Mucosa of descending colon (tissue), 3 donors: ENCODE data around the gene CRACR2A. TPM values are rescaled to one million over a fixed set of nuclear protein-coding genes. Genes with fewer than 3 reads are reported as not detected.

Source experiments
- ATAC-seq: fragments of 200-7000 bp; cut with Tn5 transposase; one replicate; pipeline ENCODE4 v1.9.1; 2020; ENCODE audit warnings: mild to moderate bottlenecking, moderate library complexity
- DNase-seq, 3 donors: peaks; one replicate each; pipeline ENCODE4 v3.0.0-alpha.2; 2020
- H3K36me3 ChIP-seq: fragments of 200-600 bp; one replicate; pipeline ENCODE4 v1.8.0; 2021; ENCODE audit warnings: low read depth, mild to moderate bottlenecking
- H3K4me1 ChIP-seq: fragments of 200-600 bp; one replicate; pipeline ENCODE4 v1.8.0; 2021; ENCODE audit warnings: low read depth, mild to moderate bottlenecking
- H3K4me3 ChIP-seq: fragments of 200-600 bp; one replicate; pipeline ENCODE4 v1.8.0; 2021; ENCODE audit warnings: mild to moderate bottlenecking
- H3K9me3 ChIP-seq: fragments of 200-600 bp; one replicate; pipeline ENCODE4 v1.8.0; 2021; ENCODE audit warnings: mild to moderate bottlenecking
- CTCF ChIP-seq: fragments of 200-600 bp; IDR thresholded peaks from one replicate; pipeline ENCODE4 v1.8.0; 2022; ENCODE audit warnings: antibody characterized with exemption, mild to moderate bottlenecking
- intact Hi-C, 2 donors: fragments of 100-400 bp; cut with DNase I in 1 of 2; cut with micrococcal nuclease in 1 of 2; formaldehyde crosslinking; loops; one replicate each; pipeline versions ENCODE4 v1.11.0 to v1.11.1; 2022; cut with DNase I, micrococcal nuclease
- total RNA-seq, 3 donors: library from RNA; stranded (reverse); fragmentation: NEBNext Ultra II Directional in 2 of 3; extraction: Animal tissue kit (Norgen Biotek cat#: 25700) in 2 of 3; gene quantifications; one replicate each; pipeline versions ENCODE4 v1.2.1 to v1.2.4, GENCODE V29; 2021 to 2023
- donor health status: DM: no; HTN: no; CAD: no; lungs with moderate emphysema.
- donor health status: DM: no; HTN: no; CAD: no.
- donor health status: DM: no; HTN: yes; CAD: no.

Gene CRACR2A
- total RNA-seq, 3 donors from 2014 or later = 26.9 to 72.5 (median 69.7) TPM

- no peak for TF ChIP-seq CTCF
- Histone ChIP-seq H3K9me3 (no peaks in the 10 kb centered on the region), H3K36me3 (no peaks in the 10 kb centered on the region), H3K4me3 (no peak overlapping the region), H3K4me1 (peaks cover 9% of the 10 kb centered on the region)
- ATAC-seq (no peak), DNase-seq (no peak)
- intact Hi-C loops = no loop called here
Observed at GRCh38 chr12:3761116-3761735, 8.3 kb upstream of the CRACR2A start.

- H3K9me3 ChIP-seq = no peaks in the 10 kb centered on the region
- peaks cover 9% of the 10 kb centered on the region for H3K4me1 ChIP-seq
- no peak for TF ChIP-seq CTCF
- no peak overlapping the region for H3K4me3 ChIP-seq
- no peak for DNase-seq
- no peak for ATAC-seq
- H3K36me3 ChIP-seq = no peaks in the 10 kb centered on the region
- intact Hi-C loops = no loop called here
Observed at GRCh38 chr12:3759878-3760277, 7.0 kb upstream of the CRACR2A start.

- no peaks in the 10 kb centered on the region for H3K36me3 ChIP-seq
- intact Hi-C loops = no loop called here
- TF ChIP-seq CTCF = no peak
- ATAC-seq = peak; percentile 76
- no peak overlapping the region for H3K4me3 ChIP-seq
- peaks cover 21% of the 10 kb centered on the region for H3K4me1 ChIP-seq
- no peaks in the 10 kb centered on the region for H3K9me3 ChIP-seq
- peak; percentile 71 to 74 (median 73) for DNase-seq
Observed at GRCh38 chr12:3757261-3757660, 4.4 kb upstream of the CRACR2A start.

- no peaks in the 10 kb centered on the region for H3K9me3 ChIP-seq
- H3K4me1 ChIP-seq = peaks cover 21% of the 10 kb centered on the region
- intact Hi-C loops = no loop called here
- DNase-seq (no peak), ATAC-seq (no peak)
- H3K36me3 ChIP-seq = no peaks in the 10 kb centered on the region
- no peak overlapping the region for H3K4me3 ChIP-seq
- TF ChIP-seq CTCF = no peak
Observed at GRCh38 chr12:3755898-3756297, 3.0 kb upstream of the CRACR2A start.

GRCh38 chr12:3753544-3754284 lies 805 bp upstream of the CRACR2A start:
- Histone ChIP-seq H3K4me1 (peaks cover 21% of the 10 kb centered on the region), H3K4me3 (no peak overlapping the region), H3K9me3 (no peaks in the 10 kb centered on the region), H3K36me3 (no peaks in the 10 kb centered on the region)
- TF ChIP-seq CTCF = no peak
- intact Hi-C loops = no loop called here
- DNase-seq (peak in 2 of 3 donors; percentile 43 to 49), ATAC-seq (peak; percentile 30)
